ENCODE measurements around the gene TNFRSF14.
"Not testable (repeated sequence)": the region's sequence is repeated elsewhere in the genome, so short reads cannot be mapped to it uniquely, and the experiment has no call there.

TNFRSF14 gene

DNA sequence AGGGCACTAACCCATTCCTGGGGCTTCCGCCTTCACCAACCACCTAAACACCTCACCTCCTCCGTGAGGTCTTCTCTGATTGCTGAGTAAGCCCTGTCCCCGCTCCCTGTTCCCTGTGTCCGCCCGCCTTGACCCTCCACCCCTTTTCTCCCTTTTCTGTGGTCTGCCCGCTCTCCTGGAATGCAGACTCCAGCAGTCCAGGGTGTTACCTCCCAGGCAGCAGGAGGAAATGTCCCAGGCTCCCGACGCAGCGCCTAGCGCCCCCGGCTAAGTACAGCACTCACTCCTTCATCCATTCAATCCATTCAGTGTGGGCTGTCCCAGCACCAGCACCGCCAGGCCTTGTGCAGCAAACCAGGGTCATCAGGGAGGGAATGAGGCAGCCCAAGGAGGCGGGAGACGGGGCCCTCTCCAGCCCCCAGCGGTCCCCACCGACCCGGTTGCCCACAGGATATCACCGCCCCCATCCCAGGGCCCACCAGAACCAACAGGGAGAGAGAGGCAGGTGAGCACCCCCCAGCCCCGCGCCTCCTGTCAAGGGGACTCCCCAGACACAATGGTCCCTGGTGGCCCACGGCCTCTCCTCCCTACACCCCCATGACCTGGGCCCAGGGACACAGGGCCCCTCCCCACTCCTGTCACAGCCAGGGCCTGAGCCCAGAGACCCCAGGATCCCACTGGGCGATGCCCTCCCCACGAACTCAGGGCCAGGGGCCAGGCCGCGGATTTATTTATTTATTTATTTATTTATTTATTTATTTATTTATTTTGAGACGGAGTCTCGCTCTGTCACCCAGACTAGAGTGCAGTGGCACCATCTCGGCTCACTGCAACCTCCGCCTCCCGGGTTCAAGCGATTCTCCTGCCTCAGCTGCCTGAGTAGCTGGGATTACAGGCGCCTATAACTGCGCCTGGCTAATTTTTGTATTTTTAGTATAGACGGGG lies 10.2 kb downstream of the TNFRSF14 start:
- DNase-seq (ENCODE audit: insufficient read length, low spot score) (no peak), FAIRE-seq (no peak)

DNA sequence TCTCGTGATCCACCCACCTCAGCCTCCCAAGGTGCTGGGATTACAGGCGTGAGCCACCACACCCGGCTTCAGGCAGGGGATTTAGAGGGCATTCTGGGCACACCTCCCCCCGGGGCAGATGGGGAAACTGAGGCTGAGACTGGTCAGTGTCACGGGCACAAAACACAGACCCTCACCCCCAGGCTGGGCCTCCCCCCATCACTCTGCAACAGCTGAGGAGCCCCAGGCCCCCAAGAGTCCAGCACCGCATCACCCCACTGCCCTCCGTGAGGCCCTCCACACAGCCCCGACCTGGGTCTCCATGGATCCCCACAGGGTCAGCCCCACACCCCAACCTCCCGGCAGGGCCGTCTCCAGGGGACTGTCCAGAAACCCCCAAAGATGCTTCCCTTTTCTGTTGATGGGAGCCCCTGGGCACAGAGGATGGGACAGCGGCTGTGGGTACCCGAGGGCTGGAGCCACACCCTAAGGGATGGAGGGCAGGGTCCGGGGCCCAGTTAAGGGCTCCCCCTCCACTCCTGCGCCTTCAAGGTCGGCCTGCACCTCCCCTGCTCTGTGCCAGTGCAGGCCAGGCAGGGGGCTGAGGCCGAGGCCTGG lies 11.0 kb downstream of the TNFRSF14 start:
- FAIRE-seq: no peak
- DNase-seq (ENCODE audit: insufficient read length, low spot score): no peak

DNA sequence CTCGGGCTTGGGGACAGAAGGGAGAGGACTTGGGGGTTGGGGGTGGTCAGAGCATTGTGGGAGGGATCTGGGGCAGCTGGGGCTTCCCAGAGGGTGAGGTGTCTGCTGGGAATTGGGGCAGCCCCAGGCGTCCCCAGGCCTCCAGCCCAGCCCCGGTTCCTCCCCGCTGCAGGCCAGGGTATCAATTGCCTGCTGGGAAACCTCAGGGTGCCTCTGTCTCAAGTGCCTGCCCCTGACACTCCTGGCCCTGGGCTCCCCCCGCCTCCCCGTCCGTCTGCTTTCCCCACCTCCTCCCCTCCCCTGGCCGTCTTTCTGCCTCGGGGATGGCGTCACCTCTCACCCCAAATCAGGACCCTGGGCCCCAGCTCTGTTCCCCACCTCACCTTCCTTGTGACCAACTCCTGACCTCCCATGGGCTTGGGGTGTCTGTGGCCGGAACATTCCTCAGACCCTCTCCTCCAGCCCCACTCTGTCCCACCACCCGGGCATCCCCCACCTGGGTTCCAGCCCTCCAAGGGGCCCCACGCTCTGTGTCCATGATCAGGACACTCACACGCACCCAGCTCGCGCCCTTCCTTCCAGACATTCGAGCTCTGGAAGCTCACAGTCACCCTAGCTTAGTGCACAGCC lies 12.1 kb downstream of the TNFRSF14 start:
- FAIRE-seq: not testable (repeated sequence)

DNA sequence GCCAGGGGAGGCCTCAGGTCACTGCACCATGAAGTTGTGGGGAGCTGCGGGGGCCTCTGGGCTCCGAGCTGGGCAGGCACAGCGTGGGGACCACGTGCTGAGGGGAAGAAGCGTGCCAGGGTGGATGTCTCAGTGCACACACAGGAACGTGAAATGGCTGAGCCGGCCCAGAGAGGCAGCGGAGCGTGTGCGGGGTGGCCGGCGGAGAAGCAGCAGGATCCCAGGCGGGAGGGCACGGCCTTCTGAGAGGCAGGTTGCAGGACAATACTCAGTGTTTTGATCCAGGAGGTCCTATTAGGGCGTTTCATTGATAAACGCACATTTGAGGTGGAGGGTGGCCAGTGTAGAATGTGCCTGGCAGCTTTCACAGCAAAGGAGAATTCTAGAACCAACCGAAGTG lies 12.9 kb downstream of the TNFRSF14 start:
- DNase-seq (ENCODE audit: insufficient read length, low spot score) (no peak), FAIRE-seq (no peak)

More for the DNA sequence above, 12.1 kb downstream of the TNFRSF14 start:
- not testable (repeated sequence) for DNase-seq (ENCODE audit: insufficient read length, low spot score)

DNA sequence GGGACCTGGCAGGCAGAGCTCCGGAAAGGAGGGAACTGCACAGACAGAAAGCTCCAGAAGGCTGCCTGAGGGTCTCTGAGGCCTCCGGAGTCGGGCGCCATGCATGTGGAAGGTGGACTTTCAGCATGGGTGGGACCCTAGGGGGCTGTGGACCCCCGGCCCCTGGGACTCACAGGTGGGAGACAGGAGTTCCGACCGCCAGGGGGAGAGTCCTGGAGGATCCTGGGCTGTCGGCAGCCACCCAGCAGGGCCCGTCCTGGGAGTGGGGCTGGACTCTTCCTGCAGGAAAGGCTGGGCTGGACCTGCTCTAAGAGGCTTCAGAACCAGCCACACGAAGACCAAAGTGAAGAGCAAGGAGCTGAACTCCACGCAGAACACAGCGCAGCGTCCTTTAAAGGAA lies 13.5 kb downstream of the TNFRSF14 start:
- not testable (repeated sequence) for DNase-seq (ENCODE audit: insufficient read length, low spot score); FAIRE-seq

DNA sequence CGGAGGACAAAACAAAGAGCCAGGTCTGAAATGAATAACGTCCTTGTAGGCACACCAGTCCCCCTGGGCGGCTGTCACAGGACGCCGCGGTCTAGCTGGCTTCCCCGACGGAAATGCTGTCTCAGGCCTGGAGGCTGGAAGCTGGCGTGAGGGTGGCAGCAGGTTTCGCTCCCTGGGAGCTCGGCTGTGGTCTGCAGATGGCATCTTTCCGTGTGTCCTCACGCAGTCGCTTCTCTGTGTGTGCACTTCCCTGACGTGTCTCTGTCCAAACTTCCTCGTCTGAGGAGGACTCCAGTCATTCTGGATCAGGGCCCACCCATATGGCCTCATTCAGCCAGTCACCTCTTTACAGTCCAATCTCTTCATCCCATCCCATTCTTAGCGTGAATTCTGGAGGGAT lies 14.2 kb downstream of the TNFRSF14 start:
- DNase-seq (ENCODE audit: insufficient read length, low spot score) (no peak), FAIRE-seq (no peak)

DNA sequence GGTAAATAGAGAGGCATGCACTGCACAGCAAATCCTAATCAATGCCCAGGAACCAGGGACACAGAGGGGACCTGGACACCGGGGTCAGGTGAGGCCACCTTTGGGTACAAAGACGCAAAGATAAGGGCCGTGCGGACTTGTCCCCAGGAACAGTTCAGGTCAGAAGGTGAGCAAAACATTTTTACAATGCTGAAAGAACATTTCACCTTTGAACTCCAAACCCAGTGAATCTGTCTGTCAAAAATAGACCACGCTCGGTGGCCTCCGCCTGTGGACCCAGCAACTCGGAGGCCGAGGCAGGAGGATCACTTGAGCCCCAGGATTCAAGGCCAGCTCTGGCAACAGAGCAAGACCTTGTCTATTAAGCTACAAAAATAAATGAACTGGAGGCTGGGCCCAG lies 15.2 kb downstream of the TNFRSF14 start:
- FAIRE-seq: no peak
- no peak for DNase-seq (ENCODE audit: insufficient read length, low spot score)

DNA sequence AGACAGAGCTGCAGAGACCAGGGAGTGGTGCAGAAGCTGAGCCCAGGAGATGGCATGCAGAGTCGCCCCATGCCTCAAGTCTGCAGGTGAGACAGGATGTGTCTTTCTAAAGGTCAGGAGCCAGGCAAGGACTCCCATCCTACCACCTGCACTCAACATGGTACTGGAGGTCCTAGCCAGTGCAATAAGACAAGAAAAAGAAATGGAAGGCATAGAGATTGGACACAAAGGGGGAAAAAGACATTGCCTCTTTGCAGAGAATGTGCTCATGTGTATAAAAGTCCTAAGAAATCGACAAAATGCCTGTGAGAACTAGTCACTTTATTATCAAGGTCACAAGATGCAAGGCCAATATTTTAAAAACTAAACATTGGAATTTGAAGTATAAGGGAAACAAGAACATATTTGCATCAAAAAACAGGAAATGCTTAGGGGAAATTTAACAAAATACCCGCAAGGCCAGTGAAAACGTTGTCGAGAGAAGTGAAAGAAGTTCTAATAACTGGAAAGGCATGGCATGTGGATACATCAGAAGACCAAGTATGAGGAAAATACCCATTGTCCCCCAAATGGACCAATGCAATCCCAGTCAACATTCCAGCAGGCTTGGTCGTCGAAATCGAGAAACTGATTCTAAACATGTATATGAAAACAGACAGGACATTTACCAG lies 17.2 kb downstream of the TNFRSF14 start:
- FAIRE-seq: no peak
- DNase-seq (ENCODE audit: insufficient read length, low spot score): no peak

DNA sequence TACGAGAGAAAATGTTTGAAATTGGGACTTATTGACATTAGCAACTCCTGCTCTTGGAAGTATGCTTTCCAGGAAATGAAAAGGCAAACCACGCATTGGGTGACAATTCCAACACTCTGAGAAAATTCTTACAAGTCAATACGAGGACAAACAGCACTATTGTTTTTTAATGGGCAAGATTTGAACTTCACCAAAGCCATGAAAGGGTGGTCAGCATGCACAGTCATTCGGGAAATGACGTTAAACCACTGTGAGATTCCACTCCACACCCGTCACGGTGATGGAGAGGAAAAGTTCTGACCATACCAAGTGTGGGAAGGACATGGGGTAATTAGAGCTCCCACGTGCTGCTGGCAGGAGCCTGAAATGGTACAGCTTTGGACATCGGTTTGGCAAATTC lies 18.2 kb downstream of the TNFRSF14 start:
- DNase-seq (ENCODE audit: insufficient read length, low spot score) (no peak), FAIRE-seq (no peak)

DNA sequence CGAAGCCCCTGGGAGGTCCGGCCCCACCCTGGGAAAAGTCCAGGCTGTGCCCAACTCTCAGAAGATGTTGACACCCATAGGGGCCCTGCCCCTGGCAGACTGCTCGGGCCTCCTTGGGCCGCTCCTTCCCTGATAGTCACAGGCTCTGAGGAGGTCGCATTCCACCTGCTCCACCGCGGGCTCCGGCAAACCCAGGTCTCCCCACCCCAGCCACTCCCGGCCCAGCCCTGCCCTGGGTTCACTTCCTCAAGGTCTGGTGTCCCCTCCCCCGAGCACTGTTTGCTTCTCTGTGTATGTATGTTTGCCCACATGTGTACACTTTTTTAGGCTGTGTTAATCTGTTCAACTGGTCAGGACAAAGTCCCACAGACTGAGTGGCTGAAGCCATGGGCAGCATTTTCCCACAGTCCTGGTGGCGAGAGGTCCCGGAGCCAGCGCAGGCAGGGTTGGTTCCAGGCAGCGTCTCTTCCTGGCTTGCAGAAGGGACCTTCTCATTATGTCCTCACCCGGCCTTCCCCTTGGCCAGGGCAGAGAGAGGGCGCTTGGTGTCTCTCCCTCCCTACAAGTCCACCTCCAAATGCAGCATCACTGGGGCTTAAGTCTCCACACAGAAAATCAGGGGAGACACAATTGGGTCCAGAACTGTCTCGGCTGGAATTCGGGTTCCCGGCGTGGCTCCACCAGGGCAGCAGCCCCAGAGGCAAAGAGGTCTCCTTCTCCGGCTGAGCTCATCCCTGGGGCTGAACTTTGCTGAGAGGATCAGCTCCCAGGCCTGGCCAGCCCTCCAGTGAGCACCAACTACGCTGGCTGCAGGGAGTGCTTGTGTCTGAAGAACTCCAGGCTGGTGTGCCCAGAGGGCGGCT lies 19.9 kb downstream of the TNFRSF14 start:
- DNase-seq (ENCODE audit: insufficient read length, low spot score): no peak
- FAIRE-seq: no peak

DNA sequence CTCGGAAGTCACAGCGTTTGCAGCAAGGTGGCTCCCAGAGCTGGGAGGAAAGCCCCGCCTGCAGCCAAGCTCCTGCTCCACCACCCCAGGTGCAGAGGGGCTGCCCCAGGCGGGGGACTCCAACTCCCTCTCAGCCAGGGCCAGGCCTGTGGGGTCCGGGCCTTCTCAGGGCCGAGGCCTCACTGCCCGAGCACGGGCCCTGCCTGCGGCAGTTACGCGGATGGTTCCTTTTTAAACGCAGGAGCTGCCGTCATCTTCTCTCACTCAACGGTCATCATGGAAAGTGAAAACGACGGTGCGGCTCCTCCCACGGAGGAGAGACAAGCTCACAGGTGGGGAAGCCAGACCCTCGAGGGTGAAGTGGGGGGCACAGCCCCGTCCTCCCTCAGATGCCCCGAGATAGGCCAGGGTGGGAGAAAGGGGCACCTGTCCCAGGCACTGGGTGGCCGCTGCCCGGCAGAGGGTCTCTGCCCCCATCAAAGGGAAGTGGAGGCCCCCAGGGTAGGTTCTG lies 21.4 kb downstream of the TNFRSF14 start:
- not testable (repeated sequence) for FAIRE-seq

DNA sequence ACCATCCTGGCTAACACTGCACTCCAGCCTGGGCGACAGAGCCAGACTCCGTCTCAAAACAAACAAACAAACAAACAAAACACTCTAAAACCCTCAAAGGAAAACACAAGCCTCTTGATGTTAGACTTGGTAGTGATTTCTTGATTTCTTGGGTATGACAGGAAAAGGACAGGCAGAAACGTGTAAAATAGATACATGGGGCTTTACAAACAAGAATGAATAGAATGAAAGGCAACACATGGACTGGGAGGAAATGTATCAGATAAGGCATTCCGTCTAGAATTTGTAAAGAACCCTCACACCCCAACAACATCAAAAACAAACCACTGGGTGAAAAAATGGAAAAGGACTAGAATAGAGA lies 22.6 kb downstream of the TNFRSF14 start:
- DNase-seq (ENCODE audit: insufficient read length, low spot score) (no peak), FAIRE-seq (no peak)

More for the DNA sequence above, 21.4 kb downstream of the TNFRSF14 start:
- not testable (repeated sequence) for DNase-seq (ENCODE audit: insufficient read length, low spot score)

DNA sequence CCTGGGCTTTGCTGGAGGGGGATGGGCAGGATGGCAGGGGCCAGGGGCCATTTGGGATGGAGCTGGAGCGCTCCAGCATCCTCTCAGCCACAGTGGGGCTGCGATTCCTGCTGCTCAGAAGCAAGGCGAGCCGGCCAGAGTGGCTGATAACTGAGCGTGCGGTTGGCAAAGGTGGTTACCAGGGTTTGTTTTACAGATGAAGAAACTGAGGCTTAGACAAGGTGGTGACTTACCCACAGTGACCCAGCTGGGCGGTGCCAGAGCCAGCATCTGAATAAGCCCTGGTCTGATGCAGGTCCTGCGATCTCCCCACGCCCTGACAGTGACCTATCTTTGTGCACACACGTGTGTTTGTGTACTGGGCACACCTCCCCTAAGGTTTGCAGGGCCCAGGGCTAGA lies 24.5 kb downstream of the TNFRSF14 start:
- no peak for DNase-seq (ENCODE audit: insufficient read length, low spot score)
- FAIRE-seq: no peak

DNA sequence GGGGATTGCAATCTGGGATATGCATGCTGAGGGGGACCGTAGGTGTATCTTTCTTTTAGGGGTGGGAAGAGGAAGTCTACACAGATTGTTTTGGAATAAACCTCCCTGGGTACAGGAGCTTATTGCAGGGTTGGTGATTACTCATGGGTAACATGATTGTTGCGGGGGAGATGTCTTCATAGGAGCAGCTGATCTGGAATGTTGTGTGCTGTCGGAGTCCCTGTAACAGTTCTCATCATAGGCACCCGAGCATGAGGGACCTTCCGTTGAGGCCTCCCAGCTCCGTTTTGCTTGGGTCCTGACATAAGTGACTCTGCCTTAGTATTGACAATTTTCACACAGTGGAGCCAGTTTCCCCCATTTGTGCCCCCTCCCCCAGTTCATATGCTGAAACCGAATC lies 26.2 kb downstream of the TNFRSF14 start:
- DNase-seq (ENCODE audit: insufficient read length, low spot score): no peak
- no peak for FAIRE-seq

DNA sequence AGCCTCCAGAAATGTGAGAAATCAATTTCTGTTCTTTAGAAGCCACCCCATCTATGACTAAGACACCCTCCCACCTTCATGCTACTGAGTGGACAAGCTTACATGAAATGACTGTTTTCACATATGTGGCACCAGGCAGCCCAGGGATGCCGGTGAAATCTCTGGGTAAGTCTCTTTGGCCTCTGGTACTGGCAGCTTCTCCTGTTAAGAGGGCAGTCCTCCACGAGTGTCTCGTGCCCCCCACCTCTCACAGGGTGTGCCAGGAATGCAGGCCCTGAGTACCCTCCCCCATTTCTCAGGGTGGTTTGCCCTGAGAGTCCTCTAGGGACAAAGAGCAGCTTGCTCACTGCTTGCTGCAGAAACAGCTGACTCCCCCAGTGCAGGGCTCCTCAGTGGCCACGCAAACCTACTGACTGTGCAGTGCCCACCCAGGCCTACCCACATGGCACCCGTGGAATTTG lies 27.2 kb downstream of the TNFRSF14 start:
- no peak for FAIRE-seq
- DNase-seq (ENCODE audit: insufficient read length, low spot score): no peak

DNA sequence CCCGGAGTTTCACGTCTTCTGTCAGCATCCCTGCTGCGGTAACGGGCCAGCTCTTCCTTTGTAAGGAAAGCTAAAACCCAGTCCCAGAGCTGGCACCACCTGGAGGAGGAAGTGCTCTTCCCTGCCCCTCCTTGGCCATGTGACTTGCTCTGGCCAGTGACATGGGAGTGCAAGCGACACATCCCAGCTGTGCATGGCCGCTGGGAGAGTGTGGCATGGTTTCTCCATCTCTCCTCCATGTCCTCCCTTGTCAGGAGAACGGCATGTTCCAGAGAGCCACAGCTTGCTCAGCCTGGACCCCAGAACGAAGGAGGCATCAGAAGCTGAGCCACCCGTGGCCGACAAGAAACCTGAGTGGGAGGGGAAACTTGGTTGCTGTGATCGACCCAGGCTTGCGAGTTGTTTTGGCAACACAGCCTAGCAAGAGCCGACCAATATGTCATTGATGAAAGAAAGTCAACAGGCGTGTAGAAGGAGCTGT lies 27.7 kb downstream of the TNFRSF14 start:
- DNase-seq (ENCODE audit: insufficient read length, low spot score) (no peak), FAIRE-seq (no peak)

DNA sequence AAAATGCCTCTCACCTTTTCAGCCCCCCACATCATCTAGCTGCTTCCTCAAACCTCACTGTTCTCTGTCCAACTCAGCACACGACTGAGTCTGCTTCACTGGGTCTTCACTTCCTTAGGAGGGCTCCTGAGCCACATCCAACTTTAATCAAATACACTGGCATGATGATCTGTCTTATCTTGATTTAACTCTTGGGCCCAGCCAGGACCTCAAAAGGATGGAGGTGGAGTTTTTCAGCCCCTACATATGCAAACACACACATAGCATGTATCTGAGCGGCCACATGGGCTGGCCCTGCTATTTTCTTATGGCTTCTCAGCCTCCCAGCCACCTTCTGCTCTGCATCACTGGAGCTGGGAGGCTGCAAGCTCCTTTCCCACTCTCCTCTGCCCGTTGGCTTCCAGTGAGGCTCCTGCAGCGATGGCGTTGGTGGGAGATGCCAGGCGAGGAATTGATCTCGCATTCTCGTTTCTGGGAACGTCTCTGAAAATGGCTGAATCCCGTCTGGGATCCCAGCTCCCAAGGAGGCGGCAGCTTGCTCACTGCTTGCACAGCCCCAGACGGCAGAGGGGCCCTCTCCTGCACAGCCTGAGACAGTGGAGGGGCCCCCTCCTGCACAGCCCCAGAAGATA lies 28.6 kb downstream of the TNFRSF14 start:
- FAIRE-seq: no peak
- no peak for DNase-seq (ENCODE audit: insufficient read length, low spot score)

DNA sequence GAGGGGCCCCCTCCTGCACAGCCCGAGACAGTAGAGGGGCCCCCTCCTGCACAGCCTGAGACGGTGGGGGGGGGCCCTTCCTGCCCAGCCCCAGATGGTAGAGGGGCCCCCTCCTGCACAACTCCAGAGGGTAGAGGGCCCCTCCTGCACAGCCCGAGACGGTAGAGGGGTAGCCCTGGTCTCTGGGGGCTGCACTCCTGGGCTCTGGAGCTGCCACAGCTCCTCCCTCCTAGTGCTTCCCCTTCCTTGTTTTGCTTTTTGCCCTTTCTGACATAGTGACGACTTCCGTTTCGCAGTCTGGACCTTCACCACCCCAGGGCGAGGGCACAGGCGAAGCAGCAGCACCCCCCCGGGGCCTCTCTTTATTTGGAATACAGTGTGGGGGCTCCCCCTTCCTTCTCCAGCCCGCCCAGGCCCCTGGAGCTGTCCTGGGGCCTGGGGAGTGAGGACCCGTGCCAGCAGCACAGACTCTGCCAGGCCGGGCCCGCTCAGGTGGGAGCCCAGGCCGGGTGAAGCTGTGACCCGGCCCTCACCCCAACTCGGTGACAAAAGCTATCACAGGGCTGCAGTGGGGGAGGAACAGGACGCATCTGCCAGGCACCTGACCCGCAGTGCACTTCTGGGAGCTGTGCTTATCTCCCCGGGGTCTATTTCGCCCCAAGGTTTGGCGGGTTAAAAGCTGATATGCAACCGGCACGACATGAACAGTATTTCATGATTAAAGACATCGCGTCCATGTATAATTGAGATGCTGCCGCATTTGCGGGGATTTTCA lies 29.3 kb downstream of the TNFRSF14 start:
- DNase-seq (ENCODE audit: insufficient read length, low spot score) (peak; percentile 55), FAIRE-seq (peak; percentile 77)
